Fibroblast of skin of scalp (primary cell): ENCODE results near the gene MT1HL1. TPM values are rescaled to one million over a fixed set of nuclear protein-coding genes. Genes with fewer than 3 reads are reported as not detected.

Experiments
- DNase-seq: peaks from one replicate; pipeline ENCODE4 v3.0.0-alpha.2; 2013
- polyA plus RNA-seq, 2 experiments: library from polyadenylated mRNA; unstranded; fragments of 120-200 nt; gene quantifications; one replicate each; pipeline ENCODE4 v1.2.1, GENCODE V29; 2013; ENCODE audit not compliant: insufficient read length in 2 of 2

The MT1HL1 gene
- not detected for polyA plus RNA-seq (2013, experiment 1 of 2; ENCODE audit: insufficient read length)
- not detected for polyA plus RNA-seq (2013, experiment 2 of 2; ENCODE audit: insufficient read length)

GRCh38 chr1:237004116-237004515, at the start of gene MT1HL1:
Gene MT1HL1, minus strand, starts transcription at chr1:237004441. Its CDS starts 69 bp downstream, at chr1:237004372.
- no peak for DNase-seq

DNA sequence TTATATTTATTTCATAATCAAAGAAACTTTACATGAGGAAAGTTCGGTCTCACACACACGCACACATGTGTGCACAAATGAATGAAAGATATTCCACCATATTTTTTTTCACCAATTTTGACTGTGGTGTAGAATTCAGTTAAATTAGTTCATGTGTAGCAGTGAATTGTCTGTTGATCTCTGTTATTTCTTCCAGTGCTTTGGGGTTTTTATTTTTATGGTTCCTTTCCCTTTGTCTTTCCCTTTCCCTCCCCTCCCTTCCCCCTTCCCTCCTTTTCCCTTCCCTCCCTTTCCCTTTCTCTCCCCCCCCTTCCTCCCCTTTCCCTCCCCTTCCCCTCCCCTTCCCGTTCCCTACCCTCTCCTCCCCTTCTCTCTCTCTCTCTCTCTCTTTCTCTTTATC, 46.7 kb upstream of the MT1HL1 start:
- no peak for DNase-seq

GRCh38 chr1:237050185-237050584, 45.9 kb upstream of the MT1HL1 start:
- DNase-seq, result no peak

DNA sequence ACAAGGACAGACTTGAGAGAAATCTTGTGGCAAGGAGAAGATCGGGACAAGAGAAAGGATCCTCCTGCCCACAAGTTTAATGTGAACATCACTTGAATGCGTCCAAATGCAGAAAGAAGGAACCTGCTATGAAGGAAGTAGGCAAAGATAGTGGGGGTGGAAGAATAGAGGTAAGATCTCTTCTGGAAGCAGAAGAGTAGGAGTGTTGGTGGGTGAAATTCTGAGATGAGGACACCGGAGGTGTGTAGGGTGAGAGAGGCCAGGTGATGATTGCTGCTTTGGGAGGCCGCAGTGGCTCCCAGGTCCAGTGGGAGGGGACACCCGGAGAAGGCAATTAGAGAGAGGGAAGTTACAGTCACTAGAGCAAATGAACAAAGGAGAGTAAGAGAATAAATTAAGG, 44.6 kb upstream of the MT1HL1 start:
- no peak for DNase-seq

- DNase-seq, result no peak
Observed at GRCh38 chr1:237045278-237046016, 41.2 kb upstream of the MT1HL1 start.

DNA sequence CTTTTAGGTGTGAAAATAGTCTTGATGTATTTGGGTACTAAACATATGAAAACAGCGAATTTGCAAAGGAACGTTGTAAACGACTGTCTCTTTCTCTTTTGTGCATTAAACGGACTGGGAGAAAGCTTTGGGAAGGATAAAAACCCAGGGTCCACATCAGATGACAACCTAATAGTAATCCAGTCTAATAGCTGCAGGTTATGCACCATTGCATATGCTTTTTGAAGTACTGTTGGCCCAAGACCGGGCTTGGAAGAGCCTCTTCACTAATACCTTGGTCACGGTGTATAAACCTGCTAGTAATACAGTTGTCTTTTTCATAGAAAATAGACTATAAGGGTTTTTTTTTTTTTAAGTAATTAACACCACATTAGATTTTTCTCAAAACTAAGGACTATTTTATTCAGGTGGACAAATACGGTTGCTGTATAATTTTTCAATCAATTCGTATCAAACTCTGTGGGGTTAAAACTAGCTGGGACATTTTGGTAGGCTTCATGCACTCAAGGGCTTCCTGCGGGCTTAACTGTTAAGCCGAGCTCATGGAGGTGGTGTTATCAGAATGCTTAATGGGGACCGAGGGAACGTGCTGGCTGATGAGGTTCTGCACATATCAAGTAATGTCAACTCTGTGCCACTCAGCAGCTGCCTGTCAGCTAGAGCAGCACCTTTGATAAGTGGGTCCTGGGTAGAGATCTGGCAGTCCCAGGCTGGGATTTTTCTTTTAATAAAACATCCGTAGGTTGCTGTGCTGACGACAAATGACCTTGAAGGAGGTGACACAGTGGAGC, 39.8 kb upstream of the MT1HL1 start:
- DNase-seq, result no peak

- no peak for DNase-seq
Observed at GRCh38 chr1:237042892-237043576, 38.8 kb upstream of the MT1HL1 start.

GRCh38 chr1:237042526-237042891, 38.3 kb upstream of the MT1HL1 start:
- no peak for DNase-seq

DNA sequence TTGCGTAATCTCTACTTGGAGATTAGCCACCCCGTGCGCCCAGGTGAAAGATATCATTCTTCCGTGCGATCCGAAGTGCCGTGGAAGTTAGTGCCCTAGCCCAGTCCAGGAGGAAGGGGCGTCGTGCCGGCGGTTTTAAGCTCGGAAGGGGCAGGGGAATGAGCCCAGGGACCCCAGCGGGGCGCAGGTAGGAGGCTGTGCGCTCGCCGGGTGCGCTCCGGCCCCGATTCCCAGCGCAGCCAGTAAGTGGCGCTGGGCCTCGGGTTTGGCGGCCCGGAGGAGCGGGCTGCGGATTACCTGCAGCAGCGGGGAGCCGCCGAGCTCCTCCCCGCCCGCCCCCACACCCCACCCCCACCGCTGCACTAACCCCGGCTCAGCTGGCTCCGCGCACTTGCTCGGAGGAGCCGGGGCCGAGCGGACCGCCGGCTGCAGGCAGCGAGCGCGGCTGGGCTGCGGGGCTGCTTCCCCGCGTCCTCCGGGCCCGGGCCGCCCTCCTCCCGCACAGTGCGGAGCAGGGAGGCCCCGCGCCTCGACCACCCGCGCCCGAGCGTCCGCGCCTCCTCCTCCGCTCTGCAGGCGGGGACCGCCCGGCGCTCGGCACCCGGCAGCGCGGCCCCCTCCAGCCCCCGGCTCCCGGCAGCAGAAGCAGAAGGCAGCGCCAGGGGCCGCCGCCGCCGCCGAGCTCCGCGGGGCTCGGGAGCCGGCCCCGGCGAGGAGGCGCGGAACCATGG, 37.7 kb upstream of the MT1HL1 start, which contains the start of gene RYR2:
Gene RYR2 (plus strand): TSS at position 390 of the 731 bp plus-strand sequence. CDS start 338 bp downstream, at position 728.
- DNase-seq, result no peak

GRCh38 chr1:237041461-237041794, 37.2 kb upstream of the MT1HL1 start:
- DNase-seq, result no peak

GRCh38 chr1:237040823-237041222, 36.6 kb upstream of the MT1HL1 start:
- no peak for DNase-seq

DNA sequence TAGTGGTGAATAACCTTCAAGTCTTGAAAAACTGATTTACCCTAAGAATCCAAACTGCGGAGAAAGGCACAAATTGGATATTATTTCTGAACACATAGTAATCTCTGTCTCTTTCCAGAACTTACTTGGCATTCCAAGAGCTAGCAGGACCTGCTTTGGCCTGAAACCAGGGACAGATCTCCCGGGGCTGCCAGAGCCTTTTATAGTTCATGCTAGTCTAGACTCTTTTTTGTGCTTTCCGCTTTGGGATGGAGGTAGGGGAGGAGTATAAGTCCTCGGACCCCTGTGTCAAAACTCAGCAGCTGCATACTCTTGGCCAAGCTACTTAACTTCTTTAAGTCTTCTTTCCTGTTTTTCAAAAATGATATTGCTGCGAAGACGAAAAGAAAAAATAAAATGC, 34.0 kb upstream of the MT1HL1 start:
- DNase-seq, result no peak

GRCh38 chr1:237035759-237036158, 31.5 kb upstream of the MT1HL1 start:
- DNase-seq, result no peak

GRCh38 chr1:237033804-237034203, 29.6 kb upstream of the MT1HL1 start:
- DNase-seq, result no peak

DNA sequence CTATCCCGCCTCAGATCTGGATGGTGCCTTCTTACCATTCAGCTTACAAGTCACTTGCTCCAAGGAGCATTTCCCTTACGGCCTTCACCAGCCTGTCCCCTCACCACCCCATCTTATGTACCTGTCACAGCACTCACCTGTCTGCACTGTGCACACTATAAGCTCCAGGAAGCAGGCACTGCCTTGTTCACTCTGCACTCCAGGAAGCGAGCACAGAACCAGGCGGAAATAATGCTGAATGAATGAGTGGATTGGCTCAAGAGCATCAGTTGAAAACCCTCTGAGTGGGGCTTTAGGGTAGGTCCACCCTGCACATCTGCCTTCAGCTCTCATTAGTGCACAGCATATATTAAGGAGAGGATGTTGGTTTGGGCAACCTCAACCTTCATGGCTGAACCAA, 28.8 kb upstream of the MT1HL1 start:
- no peak for DNase-seq

DNA sequence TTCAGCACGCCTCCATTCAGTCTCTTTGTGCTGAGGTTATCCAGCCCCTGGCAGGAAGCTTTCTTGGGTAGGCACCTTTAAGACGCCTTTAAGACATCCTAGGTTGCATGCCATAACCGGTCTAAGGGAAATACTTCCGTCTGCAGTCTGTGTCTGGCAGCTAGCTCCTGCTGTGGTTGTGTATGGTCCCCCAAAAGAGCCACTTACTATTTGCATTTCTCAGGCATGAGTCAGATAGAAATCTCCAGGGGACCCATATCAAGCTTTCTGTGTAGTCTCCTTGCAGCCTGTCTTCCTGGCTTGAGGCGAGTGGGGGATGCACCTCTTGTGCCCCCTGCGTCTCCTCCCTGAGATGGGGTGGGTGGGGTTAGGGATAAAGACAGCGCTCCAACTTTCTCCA, 27.8 kb upstream of the MT1HL1 start:
- peak; percentile 16 for DNase-seq

- peak; percentile 12 for DNase-seq
Observed at GRCh38 chr1:237031480-237031879, 27.2 kb upstream of the MT1HL1 start.

- DNase-seq, result no peak
Observed at GRCh38 chr1:237029850-237030535, 25.8 kb upstream of the MT1HL1 start.

GRCh38 chr1:237029240-237029639, 25.0 kb upstream of the MT1HL1 start:
- no peak for DNase-seq

DNA sequence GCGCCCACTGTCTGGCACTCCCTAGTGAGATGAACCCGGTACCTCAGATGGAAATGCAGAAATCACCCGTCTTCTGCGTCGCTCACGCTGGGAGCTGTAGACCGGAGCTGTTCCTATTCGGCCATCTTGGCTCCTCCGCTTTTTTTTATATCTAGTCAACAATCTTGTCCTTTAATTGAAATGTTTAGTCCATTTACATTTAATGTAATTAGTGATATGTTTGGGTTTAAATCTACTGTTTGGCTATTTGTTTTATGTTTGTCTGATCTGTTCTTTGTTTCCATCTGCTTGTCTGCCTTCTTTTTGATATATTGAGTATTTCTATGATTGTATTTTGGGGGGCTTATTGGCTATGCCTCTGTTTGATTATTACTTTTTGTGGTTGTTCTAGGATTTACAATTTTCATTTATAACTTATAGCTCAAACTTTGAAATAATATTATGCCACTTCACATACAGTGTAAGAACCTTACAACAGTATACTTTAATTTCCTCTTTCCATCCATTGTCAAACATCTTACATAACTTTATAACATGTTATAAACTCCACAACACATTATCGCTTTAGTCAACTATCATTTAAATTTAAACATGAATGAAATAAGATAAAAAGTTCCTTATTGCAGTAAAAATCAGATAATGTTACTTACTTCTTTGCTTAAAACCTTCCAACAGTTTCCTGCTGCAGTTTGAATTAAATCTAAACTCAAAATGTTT, 21.3 kb upstream of the MT1HL1 start:
- DNase-seq, result no peak

DNA sequence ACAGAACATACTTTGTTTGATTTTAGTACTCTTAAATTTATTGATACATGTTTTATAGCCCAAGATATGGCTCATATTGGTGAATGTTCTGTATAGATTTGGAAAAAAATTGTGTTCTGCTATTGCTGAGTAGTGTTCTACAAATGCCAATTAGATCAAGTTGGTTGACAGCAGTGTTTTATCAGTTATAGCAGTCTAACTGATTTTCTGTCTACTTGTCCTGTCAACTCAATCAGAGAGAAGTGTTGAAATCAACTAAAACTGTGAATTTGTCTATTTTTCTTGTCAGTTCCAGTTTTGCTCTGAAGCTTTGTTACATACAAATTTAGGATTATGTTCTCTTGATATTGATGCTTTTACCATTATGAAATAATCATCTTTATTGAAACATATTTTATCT, 14.7 kb upstream of the MT1HL1 start:
- DNase-seq, result no peak
